NCI-H2029 treated with DMSO at 0.1 percent for 48 hours (cell line): ENCODE results near the gene HABP4.

ENCODE experiments used
- DNase-seq: peaks from one replicate; lab custom pipeline; 2025; lab: John Stamatoyannopoulos, UW

Gene HABP4

DNA sequence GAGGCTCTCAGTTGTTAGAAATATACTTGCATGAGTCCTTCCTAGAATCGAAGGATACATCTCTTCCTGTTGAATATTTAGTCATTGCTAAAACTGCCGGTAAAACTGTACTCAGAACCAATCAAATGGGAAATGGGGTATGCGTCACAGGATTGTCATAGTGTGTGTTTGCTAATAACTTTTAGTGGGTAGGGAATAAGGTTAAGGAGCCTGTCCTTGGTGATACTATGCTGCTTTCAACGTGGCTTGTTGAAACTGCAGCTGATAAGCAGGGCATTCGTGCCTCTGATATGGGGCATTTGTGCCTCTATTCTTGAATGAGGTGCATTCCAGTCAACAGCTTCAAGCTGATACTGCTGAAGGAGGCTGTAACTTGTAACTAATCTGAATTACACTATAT is 26.6 kb downstream of the HABP4 start:
- no peak for DNase-seq

DNA sequence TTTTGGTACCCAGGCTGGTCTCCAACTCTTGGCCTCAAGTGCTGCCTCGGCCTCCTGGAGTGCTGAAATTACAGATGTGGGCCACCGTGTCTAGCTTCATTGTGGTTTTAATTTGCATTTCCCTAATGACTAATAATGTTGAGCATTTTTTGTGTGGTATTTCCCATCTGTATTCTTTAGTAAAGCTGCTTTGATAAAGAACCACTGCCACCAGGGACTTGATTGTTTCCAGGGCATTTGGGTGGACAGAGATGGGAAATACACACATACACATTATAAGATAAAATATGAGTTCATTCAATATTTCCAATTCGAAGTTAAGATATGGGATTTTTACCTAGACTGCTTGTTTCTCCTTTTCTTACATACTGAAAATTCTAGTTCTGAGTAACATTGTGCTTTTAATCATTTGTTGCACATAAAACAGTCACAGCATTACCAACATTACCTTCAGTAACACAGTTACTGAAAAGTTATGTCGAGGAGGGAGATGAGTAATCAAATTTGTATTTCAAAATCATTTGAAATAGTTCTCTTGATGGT is 28.9 kb downstream of the HABP4 start:
- no peak for DNase-seq

DNA sequence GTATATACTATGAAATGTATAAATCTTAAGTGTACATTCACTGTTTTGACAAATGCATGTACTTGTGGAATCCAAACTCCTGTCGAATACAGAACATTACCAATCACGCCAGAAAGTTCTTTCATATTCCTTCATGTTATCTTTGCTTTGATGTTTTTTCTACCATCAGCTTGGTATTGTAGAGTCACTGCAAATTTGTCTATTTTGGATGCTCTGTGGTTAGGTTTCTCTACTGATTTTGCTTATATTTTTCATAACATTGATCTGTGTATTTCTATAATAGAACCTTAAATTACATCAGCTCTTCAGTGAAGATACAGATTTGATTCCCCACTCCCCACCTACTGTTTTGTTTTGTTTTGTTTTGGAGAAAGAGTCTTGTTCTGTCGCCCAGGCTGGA is 30.8 kb downstream of the HABP4 start:
- DNase-seq = no peak

DNA sequence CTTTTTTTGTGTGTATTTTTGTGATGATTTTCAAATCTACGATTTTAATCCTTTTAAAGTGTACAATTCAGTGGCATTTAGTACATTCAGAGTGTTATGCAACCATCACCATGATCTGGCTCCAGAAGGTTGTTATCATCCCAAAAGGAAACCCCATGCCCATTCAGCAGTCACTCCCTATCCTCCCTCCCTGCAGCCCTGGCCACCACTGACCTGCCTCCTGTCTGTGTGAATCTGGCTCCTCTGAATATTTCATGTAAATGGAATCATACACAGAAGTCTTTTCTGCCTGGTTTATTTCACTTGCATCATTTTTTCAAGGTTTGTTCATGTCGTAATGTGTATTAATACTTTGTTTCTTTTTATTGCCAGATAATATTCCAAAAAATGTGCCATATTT is 32.5 kb downstream of the HABP4 start:
- no peak for DNase-seq

DNA sequence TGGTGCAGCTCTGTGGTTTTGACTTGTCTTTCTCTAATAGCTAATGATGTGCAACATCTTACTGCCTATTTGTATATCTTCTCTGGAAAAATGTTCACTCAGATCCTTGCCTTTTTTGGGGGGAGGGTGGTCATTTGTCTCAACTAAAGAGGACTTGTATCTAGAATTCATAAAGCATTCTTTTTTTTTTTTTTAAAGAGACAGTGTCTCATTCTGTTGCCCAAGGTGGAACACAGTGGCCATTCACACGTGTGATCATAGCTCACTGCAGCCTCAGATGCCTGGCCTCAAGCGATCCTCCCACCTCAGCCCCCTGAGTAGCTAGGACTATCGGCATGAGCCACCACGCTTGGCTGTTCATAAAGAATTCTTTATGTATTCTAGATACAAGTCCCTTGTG is 33.2 kb downstream of the HABP4 start:
- no peak for DNase-seq

DNA sequence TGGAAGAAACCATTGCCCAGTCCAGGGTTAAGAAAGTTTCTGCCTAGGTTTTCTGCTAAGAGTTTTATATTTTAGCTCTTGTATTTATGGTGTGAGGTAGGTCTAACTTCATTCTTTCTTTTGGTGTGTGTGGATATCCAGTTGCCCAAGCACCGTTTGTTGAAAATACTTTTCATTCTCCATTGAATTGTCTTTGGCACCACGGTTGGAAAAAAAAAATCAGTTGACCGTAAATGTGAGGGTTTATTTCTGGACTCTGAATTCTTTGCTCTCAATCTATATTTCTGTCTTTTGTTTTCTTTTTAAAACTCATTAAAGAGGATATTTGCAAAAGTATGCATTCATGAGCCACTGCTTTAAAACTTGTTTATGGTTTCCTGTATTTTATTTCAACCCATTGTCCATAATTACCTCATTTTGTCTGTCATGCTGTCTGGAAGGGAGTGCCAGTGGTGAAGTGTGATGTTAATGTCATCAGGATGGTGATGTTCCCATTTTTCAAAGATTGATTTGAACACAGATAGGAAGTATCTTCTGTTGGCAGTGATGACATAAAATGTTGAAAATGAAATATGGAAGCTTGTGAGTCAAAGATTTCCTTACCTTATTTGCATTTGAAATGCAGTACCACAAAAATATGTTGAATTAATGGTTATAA is 33.9 kb downstream of the HABP4 start:
- no peak for DNase-seq

DNA sequence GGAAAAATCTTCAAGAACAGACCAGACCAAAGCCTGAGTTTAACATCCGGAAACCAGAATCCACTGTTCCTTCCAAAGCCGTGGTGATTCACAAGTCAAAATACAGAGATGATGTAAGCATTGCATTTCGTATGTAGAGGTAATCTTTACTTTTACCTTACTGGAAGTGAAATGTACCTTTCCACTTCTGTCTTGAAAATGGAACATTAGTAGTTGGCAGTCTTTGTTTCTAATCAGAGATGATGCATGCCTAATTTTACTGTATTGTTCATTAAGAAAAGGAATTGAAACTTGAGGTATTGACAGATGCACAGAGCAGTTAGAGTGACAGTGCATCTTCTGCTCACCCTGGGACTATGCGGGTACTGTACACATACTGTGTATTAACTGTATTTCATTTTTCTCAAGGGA is 34.6 kb downstream of the HABP4 start:
- DNase-seq = no peak

DNA sequence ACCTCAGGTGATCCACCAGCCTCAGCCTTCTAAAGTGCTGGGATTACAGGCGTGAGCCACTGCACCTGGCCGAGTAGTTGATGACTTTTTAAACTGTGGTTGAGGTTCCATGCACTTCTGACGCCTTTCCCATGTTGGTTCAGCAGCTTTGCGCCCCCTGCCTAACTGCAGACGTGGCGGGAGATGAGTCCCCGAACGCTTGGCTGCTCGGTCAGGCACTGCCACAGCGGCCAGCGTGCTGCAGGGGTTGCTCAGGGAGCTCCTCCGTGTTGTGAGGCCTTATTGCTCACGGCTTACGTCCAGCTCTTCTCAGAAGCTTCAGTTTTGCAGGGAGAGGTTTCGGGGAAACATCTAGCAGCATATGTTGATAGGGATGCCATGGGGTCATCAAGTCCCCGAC is 35.3 kb downstream of the HABP4 start:
- no peak for DNase-seq

DNA sequence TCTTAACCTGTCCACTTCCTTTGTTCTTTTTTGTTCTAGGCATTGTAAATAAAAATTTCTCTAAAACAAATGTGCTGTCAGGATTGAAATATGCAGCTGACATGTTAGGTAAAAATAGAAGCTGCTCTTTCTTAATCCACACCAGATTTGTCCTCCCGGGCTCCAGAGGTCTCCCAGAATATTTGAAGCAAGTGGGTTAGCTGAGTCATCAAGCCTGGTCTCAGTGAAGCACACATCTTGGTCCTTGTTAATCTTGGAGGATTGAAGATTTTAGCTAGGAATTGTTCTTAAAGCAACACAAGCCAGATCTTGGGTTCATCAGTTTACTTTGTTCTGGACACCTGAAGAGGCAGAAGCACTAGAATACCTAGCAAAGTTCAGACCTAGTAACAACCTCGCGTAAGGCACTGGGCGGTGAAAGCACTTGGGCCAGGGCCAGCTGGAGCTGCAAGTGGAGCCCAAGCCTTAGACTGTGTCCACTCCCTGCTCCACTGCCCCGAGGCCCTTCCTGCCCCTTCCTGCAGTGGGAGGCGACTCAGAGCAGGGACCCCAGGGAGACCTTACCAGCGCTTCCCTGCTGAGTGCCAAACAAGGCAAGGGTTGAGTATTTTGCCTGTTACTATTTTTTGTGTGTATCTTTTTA is 36.5 kb downstream of the HABP4 start:
- DNase-seq = no peak

DNA sequence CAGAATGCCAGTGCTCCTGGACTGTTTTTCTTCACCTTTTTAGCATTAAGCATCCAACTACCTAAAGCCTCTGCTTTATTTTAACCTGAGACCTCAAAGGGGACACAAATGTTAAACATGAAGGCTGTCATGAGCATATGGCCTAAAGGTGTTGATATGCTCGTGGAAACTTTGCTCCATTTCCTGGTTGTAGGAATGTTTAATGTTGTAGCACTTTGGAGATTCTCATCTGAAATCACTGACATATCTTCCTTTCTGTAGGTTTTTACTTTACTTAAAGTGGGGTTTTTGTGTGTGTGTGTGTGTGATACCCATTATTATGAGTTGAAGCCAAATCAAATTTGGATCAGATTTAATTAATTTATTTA is 37.0 kb downstream of the HABP4 start:
- no peak for DNase-seq

DNA sequence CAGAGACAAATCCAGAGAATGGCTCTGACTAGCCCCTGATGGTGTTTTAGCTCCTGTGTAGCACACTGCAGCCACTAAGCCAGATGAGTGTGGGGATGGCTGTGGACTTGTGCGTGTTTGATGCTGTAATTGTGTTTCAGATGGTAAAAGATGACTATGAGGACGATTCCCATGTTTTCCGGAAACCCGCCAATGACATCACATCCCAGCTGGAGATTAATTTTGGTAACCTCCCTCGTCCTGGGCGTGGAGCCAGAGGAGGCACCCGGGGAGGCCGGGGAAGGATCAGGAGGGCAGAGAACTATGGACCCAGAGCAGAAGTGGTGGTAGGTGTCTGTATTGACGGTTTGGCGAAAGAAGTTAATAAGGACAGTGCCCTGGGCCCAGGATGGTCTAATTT is 38.0 kb downstream of the HABP4 start:
- DNase-seq = no peak

DNA sequence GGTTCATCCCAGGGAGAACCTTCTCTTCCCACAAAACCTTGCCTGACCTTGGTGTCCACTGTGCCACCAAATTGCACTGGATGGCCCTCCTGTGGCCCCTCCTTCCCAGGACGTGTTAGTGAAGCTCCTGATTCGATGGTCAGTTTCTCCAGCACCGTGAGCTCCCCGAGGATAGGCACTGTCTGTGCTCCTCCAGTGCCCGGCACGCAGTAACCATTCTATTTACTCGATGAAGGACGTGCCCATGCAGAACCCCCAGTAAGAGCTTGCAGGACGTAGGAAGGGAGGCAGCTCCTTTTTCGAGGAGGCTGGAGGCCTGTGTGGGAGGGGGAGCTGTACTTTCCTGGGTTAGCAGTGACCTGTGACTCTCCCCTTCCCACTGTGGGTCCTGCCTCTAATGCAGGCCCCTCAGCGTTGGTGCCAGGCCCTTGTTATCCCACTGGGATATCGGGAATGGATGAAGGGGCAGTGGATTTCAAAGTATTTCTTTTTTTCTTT is 39.6 kb downstream of the HABP4 start:
- DNase-seq = no peak

DNA sequence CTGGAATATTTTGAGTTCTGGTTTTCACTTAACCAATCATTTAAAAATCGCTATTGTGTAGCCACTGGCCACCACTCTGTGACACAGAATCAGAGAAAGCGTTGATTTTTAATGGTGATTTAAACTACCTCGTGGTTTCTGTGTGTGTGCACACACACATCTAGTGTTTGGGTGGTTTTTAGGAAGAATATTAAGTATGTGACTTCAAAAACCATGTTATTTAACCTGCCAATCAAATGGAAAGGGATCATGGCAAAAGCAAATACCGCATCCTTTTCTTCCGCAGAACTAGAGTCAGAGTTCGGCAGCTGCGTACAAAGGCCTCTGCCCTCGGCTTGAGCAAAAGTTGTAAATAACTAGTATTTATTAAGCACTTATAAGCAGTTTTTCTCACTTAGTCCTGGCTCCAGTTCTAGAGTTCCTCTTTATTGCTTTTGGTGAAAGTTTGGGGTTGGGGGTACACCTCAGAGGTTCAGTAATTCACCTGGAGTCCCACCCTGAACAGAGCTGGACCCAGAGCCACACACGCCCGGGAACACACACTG is 40.6 kb downstream of the HABP4 start:
- DNase-seq = no peak

DNA sequence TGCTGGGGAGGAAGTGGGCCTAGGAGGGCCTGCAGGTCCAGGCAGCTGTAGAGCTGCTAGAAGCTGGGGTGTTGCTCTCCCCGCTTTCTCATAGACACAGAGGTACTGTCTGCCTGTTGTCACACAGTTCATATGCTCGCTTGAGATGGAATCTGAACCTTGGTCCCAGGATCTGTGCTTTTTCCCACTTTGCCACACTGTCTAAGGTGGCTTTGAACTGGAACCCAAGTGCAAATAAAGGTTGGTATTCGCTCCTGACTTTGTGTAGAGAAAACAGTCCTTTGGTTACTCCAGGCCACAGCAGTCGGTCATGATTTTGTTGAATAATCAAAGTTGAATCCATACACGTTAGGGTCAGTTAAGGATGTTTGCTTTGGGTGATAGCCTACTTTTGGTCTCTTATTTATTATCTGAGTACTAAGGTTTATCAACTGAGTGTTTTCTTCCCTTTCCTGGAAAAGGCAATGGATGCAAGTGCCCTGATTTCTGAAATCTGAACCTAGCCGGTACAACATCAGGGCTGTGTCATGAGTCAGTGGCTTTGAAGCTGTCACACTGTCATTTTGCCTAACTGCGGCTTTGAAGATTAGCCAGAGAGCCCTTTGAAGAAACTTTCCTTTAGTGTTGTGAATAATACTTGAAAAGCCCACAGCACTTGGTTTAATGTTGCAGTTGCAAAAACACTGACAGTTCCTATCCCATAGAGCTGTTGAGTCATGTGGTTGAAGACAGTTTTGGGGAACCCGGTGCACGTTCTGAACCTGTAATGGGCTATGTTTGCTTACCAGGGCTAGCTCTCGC is 41.3 kb downstream of the HABP4 start:
- no peak for DNase-seq

DNA sequence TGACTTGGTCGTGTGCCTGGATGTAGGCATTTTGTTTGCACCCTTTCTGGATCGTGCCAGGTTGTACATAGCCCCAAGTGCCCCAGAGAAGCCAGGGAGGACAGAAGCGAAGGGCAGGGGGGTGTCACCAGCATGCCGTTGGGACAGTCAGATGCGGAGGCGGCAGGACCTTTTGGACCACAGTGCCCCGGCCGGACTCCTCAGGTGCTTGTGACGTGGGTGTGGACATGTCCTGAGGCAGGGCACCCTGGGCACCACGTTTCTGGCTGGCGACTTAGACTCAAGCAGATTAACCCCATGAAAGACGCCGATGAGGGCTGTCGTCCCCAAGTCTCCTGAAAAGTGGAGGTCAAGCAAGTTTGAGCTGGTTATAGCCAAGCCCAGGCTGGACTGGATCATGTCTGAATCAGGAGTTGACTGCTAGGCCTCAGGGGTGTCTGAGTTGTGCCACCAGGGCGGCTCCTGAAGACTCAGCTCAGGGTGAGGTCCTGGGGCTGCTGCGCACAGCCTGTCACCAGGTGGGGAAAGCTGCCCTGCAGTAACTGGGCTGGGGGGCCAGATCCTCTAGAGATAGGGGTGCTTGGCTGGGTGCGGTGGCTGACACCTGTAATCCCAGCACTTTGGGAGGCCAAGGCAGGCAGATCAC is 42.0 kb downstream of the HABP4 start:
- DNase-seq = no peak

DNA sequence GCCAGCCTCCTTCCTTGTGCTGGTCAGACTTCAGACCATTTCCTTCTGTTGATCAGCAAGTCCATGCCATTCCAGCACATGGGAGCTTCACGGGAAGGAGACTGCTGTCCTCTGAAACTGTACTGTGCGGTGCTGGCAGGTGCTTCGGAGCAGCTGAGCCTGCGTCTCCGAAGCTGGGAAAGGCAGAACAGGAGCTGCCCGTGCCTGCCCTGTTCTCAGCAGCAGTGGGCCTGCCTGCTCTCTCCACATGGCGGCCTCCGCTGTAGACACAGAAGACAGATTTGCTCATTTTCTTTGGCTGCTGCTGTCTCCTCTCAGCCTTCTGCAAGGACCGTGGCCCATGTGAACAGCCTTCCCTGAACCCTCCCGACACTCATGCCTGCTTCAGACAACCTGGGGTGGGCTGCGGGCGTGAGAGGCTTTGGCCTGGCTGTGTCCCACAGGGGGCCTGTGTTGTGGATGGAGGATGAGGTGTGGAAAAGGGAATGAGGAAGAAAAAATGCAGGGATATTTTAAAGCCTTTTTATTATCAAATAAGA is 43.1 kb downstream of the HABP4 start:
- DNase-seq = no peak

DNA sequence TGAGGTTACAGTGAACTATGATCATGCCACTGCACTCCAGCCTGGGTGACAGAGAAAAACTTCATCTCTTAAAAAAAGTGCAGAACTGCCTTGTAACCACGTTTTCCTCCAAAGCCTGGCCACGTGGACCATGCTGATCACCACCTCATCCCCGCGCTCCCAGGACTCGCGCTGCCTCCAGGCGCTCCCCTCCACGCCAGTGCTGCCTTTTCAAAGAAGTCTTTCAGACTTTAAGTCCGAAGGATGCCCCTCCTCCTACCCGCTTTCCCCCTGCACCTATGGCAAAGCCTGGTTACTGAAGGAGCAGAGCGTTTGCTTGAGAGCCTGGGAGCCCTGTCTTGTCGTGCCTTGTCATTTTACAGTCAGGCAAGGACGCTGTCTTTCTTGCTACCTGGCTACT is 43.8 kb downstream of the HABP4 start:
- DNase-seq = no peak

DNA sequence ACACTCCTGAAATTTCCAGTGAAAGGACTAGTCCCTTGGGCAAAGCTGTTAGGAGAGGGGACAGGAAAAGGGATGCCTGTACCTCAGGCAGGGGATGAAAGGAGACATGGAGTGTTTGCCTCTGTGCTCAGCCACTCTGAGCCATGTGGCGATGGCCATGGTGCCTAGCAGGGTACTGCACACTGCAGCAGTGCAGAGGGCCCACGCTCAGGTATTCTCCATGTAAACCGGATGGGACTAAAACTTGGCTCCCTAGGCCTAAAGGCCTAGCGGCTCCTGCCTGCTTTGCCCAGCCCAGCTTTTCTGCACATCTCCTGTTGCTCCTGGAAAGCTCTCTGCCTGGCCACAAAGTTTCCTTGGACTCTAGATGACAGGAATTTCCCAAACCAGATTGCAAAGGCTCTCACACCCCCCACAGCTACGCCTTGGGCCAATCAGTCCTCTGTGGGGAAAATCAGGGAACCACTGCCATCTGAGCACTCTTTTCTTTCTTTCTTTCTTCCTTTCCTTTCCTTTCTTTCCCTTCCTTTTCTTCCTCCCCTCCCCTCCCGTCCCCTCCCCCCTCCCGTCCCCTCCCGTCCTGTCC is 44.3 kb downstream of the HABP4 start:
- no peak for DNase-seq

DNA sequence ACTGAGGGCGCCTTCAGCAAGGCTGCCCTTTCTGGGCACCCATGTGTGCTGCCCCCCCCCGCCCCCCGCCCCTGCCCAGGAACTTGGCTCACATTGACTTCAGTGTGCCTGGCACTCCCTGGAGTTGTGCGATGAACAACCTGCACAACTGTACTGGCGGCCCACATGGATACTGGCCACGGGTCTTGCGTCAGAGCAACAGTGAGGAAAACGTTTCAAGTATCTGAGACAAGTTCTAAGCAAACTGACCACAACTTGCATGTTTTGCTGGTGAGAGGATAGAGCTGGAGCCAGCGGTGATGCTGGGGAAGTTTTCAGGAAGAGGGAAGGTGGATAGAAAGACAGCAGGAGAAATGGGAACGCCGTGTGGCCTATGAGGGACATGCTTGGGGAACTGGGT is 45.4 kb downstream of the HABP4 start:
- no peak for DNase-seq

DNA sequence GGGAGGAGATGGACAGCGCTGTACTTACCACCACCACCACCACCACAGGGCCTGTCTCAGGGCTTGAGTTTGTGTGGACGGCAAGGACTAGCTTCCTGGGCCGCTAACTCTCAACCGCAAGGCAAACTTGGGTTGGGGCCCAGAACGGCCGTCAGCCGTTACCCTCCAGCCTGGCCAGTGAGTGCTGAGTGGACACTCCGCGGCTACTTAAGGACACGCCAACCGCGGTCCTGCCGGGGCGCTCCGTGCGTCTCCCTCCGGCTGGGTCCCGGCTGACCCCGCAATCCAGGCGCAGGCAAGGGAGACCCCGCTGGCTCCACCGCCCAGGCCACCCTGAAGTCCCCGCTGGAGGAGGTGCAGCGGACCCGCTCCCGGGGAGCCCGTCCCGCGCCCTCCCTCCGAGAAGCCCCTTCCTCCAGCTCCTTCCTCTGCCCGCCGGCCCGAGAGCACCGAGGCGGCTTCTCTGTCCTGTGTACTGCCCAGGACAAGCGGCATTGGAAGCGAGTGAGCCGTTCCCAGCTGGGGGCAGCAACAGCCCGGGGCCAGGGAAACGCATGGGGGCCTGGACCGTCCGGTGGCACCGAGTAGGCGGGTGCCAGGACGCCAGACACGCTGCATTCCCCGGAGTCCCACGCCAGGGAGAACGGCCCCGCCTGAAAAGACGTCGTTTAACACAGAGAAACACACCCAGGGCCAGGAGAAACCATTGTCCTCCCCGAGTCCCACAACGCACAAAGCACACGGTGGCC is 46.6 kb downstream of the HABP4 start:
- DNase-seq = no peak

DNA sequence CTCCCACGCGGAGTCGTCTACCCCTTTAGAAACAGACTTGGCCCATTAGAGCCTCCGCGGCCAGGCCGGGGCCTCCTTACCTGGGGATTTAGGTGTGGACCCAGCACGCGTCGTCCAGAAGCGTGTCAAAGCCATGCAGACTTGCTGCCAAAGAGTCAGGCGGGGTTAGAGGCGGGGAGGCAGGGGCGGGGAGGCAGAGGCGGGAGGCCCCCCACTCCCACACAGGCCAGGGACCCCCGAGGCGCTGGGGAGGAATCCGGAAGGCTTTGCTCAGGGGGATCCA is 47.1 kb downstream of the HABP4 start:
- DNase-seq = no peak
